Stimulated activated CD4-positive, alpha-beta T cell treated with anti-CD3 and anti-CD28 coated beads, Interleukin-4, amount 100 ng/mL, for 4 hours (primary cell): Measurements from ENCODE around the gene MEIOB.
A peak's percentile ranks its signal among the peaks of the same experiment; 100 is the strongest.
"Not testable (repeated sequence)": the region's sequence is repeated elsewhere in the genome, so short reads cannot be mapped to it uniquely, and the experiment has no call there.

Experiments used
- DNase-seq, 2 experiments: peaks; one replicate each; pipeline ENCODE4 v3.0.0-alpha.2; 2020

Gene MEIOB, protein sequence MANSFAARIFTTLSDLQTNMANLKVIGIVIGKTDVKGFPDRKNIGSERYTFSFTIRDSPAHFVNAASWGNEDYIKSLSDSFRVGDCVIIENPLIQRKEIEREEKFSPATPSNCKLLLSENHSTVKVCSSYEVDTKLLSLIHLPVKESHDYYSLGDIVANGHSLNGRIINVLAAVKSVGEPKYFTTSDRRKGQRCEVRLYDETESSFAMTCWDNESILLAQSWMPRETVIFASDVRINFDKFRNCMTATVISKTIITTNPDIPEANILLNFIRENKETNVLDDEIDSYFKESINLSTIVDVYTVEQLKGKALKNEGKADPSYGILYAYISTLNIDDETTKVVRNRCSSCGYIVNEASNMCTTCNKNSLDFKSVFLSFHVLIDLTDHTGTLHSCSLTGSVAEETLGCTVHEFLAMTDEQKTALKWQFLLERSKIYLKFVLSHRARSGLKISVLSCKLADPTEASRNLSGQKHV

GRCh38 chr16:1871974-1872635, at the start of gene MEIOB:
Gene MEIOB (minus strand): TSS chr16:1872164. CDS start chr16:1868175, 3,989 bp downstream.
- DNase-seq, result peak; percentile 3 to 48

DNA sequence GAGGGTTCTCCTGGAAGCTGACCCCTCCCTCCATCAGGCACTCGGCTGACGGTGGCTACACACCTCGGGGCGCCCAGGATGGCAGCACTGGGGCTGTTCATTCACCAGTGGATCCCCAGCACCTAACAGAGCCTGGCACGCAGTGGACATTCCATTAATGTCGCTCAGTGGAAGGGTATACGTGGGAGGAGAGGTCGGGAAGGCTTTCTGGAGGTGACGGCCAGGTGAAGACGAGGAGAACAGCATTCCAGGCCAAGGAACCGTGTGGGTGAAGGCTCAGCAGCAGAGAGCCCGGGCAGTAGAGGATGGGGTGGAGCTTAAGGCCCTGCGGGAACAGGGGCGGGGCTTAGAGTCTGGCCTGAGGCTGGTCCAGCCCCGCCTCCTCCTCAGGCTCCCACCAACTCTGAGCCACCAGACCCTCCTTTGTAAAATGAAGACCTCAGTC, 48.8 kb upstream of the MEIOB start:
- no peak for DNase-seq

DNA sequence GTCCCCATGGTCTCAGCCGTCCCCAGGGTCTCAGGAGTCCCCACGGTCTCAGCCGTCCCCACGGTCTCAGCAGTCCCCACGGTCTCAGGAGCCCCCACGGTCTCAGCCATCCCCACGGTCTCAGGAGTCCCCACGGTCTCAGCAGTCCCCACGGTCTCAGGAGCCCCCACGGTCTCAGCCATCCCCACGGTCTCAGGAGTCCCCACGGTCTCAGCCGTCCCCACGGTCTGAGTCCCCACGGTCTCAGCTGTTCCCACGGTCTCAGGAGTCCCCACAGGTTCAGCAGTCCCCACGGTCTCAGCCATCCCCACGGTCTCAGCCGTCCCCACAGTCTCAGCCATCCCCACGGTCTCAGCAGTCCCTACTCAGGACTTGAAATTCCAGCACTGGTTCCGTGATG, 48.2 kb upstream of the MEIOB start:
- not testable (repeated sequence) for DNase-seq

GRCh38 chr16:1919327-1919998, 47.5 kb upstream of the MEIOB start:
- no peak for DNase-seq

DNA sequence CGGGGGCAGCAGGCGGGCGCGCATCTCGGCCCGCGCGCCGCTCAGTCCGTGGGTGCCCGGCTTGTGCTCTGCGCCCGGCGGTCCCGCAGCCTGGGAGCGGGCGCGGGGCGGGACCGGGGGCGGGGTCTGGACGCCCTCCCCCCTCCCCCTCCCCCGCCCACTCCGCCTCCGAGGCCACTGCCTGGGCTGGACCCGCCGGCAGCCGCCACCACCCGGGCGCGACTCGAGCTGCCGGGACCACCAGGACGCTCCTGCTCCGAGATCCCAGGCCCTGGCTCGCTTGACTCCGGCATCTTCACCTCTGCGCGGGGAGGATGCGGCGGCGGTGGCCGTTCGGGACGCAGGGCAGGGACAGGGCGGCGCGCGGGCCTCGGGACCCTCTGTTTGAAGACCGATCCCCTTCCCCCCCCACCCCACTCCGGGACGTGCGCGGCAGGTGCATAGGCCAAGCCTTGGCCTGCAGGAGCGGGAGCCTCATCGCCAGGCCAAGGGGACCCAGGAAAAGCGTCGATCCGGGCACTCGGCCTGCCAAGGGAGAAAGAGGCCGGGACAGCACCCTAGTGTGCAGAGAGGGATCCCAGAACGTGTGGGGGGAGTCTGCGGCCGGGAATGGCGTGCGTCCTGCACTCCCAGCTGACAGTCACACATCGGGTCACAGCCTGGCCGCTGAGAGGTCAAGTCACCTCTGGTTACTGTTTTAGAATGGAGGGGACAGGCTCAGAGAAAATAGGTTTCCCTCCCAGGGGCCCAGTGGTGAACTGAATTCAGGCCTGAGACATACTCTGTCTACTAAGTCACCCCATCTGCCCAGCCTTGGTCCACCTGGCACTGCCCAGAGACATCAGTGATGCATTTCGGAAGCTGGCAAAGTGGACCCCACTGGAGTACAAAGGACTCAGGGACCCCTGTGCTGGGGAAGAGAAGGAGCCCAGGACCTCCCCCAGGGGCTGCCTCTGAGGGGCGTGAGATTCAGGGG, 46.7 kb upstream of the MEIOB start, which contains the start of gene HS3ST6:
Gene HS3ST6, minus strand, starts transcription at position 65 of the 976 bp plus-strand sequence. CDS start 92 bp downstream, outside the sequence.
- DNase-seq, result no peak

DNA sequence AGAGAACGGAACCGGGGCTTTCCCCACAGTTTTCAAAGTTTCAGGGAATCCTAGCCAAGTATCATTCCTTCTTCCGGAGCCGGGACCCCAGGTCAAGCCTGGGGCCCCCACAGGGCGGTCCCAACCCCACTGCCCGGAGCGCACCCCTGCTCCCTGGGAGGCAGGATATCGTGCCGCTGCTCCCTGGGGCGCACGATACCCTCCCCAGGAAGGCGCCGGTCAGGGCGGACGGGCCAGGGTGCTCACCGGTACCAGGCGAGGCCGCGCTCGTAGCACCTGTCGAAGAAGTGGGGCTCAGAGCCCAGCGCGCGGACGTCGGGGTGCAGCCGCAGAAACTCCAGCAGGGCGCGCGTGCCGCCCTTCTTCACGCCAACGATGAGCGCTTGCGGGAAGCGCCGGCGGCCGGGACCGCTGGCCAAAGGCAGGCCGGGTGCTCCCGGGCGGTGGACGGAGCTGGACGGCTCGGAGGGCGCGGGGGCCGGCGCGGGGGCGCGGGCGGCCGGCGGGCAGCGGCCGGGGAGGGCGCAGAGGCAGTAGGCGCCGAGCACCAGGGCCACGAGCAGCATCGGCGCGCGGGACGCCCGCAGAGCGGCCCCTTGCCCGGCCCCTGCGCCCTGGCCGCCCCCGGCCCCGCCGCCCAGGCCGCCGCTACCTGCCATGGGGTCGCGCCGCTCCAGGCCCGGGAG, 45.8 kb upstream of the MEIOB start:
- no peak for DNase-seq

DNA sequence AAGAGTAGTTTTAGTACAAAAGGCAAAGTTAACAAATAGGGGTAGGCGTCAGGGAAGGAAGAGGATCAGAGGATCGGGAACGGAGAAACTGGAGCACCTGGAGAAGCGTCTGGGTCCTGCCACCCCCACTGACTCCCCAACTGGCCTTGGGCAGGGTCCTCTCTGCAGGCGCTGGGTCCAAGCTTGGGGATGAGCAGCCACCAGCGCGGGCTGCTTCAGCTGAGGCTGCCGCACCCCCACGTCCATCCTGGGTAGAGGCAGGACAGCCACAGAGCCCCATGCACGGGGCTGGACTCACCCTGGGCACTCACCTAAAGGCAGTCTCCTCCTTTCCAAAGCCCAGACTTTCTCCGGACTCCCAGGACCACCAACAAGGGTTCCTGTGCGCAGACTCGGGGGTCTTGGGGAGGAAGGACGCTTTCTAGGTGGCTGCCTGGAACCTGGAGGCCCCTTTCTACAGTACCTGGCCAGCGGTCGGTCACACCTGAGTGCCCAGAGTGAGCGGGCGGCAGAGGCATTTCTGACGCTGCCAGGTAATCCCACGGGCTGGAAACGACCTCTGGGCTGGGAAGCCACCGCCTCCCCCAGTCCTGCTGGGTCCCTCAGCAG, 45.2 kb upstream of the MEIOB start:
- DNase-seq, result no peak

DNA sequence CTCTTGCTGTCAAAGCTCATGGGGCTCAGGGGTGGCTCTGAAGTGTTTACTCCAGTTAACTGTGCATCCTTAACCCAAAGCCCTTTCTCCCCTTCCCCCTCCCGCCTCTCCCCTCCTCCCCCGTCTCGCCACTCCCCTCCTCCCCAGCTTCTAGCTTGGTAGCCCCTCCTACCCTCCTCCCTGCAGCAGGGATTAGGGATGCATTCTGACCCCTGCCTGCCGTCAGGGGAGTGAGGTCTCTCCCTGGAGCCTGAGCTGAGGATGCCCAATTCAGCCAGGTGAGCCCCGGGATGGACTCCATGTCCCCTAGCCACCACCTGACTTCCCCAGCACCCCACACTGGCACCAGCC, 44.7 kb upstream of the MEIOB start:
- DNase-seq, result no peak

DNA sequence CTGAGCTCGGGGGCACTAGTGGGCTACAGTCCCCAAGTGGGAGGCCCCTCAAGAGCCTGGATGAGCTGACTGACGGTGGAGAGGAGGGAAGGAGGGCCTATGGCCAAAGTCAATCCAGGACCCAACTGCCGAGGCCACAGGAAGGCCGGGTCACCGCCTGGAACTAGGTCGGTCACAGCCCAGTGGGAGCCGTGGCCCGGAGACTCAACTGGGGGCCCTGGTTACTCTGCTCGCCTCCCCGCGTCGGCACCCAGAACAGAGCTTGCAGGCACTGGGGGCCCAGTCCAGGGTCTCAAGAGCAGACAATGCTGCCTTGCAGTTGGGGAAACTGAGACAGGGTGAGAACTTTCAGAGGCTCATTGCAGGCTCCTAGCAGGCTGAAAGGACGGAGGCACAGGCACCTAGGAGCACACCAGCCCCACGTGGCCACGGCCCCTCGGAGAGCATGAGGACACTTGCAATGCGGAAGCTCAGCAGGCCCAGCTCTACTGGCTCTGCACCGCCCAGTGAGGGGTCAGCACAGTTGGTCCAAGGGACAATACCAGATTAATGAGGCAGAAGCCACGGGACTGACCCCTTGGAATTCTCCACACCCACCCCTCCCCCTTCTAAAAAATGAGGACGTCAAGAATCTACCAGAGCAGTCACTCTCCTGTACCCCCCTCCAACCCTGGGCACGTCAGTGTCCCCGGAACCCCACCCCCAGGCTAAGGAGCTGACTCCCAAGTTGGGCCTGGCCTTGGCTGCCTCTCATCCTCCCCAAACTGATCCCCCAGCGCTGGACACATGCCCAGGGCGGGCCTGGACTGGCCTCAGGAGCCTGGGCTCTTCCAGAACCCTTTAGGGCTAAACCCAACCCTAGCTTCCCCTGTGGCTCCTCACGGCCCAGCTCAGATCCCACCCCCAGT, 44.0 kb upstream of the MEIOB start:
- DNase-seq, result no peak

GRCh38 chr16:1914988-1915387, 43.0 kb upstream of the MEIOB start:
- DNase-seq, result no peak

GRCh38 chr16:1914084-1914608, 42.2 kb upstream of the MEIOB start:
- no peak for DNase-seq

DNA sequence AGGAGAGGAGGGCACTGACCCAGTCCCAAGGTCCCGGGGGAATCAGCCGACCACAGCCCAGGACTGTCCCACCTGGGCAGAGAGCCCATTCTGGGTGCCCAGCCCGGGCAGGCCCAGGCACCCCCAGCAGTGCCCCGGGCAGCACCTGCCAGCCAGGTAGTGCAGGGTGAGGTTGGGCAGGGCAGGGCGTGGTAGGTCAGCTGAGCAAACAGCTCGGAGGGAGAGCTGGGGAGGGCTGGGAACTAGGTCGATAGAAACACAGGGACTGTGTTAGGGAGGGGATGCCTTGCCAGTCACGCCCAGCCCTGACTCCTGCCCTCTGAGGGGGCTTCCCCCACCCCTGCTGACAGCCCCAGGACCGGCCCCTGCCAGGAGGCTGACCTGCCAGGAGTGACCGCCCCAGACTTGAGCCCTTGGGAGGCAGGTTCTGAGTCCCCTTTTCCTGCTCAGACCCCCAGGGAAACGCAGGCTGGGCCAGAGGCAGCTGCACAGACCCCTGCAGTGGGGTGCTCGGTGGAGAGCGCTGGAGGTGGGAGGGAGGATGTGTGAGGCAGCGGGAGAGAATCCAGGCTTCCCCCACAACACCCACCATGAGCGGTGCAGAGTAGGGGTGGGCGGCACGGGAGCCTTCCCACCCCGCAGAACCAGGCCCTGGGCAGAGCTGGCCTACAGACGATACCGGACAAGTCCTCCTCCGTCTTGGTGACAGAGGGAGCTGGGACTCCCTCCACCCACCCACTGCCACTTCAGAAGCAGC, 41.5 kb upstream of the MEIOB start:
- DNase-seq, result no peak

DNA sequence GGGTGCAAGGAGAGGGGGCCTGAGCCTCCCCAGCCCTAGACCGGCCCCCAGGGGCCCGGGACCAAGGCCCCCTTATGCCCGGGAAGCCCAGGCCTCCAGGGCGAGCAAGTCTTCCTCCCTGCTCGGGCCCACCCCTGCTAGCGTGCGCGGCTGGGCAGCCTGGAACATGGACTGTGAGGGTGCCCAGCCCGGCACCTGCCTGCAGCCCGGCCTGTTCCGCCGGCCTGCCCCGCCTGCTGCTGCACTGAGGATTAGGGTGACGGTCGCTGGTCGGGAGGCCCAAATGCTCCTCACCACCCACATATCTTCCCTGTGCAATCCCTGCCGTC, 40.2 kb upstream of the MEIOB start:
- no peak for DNase-seq

DNA sequence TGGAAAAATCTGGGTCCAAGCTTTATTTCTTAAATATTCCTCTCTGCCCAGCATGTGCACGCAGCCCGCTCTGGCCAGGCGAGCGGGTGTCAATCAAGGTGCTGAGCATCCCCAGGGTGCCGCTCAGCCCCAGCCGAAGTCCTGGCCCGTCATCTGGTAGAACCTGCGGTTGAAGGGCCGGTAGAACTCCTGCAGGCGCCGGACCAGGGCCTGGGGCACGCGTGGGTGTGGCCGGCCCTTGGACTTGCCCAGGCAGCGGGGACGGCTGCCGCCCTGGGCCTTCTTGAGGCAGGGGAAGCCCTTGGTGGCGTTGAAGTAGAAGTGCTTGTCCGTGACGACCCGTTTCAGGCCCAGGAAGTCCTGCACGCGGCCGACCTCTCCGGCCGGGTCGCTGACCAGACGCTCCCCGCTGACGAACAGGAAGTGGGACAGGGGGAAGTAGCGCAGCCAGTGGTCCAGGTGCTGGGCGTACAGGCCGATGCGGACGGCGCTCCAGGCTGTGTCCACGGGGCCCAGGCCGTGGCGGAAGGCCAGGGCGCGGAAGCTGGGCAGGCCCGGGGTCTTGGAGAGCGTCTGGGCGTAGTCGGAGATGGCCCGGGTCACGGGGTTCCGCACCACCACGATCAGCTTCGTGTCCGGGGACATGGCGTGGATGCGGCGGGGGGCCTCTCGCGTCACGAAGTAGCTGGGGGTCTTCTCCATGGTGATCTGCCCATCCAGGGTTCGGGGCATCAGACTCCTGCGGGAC, 39.7 kb upstream of the MEIOB start:
- DNase-seq, result no peak

DNA sequence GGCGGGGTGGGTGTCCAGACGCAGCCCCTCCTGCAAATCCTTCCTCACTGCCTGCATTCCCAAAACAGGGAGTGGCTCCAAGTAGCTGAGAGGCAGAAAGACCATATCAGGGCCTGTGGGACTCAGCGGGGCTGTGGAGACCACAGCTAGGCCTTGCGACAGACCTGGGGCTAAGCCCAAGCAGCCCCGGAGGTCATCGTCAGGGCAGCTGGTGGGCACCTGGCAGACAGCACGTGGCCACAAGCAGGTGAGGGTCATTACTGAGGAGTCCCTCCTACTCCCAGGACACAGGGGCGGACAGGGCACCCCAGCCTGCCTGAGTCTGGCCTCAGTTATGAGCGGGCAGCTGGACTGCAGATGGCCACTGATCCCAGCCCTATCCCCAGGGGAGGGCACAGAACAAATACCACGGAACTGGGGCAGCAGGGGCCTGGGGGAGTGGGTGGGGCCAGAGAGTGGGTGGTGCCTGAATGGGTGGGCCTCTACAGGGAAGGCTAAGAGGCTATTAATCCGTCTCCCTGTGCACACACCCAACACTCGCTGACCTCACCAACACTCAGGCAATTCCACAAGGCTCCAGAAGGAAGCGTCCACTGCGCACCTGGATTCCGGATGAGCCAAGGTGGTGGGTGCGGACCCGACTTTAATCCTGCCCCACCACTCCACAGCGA, 37.7 kb upstream of the MEIOB start:
- no peak for DNase-seq

GRCh38 chr16:1908983-1909382, 37.0 kb upstream of the MEIOB start:
- no peak for DNase-seq

DNA sequence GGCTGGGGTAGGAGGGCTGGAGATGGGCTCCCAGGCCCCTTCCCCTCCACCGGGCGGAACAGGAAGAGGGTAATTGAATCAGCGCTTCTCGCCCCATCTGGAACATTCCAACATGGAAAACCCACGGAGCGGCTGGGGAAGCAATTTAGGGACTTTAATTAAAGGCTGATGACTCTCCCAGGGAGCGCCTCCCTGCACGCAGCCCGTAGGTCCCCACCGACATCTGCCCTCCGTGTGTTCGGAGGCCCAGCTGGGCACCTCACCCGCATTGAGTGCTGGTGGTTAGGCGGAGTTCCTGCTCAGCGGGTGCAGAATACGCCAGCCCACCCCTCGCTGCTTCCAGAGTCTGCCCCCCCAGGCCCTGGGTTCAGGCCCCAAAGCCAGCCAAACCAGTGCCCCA, 36.2 kb upstream of the MEIOB start:
- no peak for DNase-seq
